HL-60 (cell line): ENCODE data around the gene GALNT14.

ENCODE experiments used
- DNase-seq, 2 experiments: peaks; one replicate each; pipeline ENCODE4 v3.0.0-alpha.2; 2010 to 2020; ENCODE audit warnings: low read depth in 1 of 2, low spot score in 1 of 2
- H3K27ac ChIP-seq: fragments of 250-450 bp; sonication (Bioruptor Pico); replicated peaks from 2 replicates; pipeline ENCODE4 v1.5.1; 2020; ENCODE audit warnings: mild to moderate bottlenecking, moderate library complexity
- H3K27me3 ChIP-seq: fragments of 250-450 bp; sonication (Bioruptor Pico); 2 replicates; pipeline ENCODE4 v1.5.1; 2021; ENCODE audit warnings: mild to moderate bottlenecking, moderate library complexity; ENCODE audit not compliant: insufficient read depth, poor library complexity, severe bottlenecking
- H3K4me3 ChIP-seq: replicated peaks from 2 replicates; pipeline ENCODE4 v1.5.1; 2011; ENCODE audit warnings: mild to moderate bottlenecking, control low read depth, low read length; ENCODE audit not compliant: insufficient read depth
- POLR2AphosphoS5 ChIP-seq: IDR thresholded peaks from 2 replicates; pipeline ENCODE4 v1.6.1; 2012; ENCODE audit warnings: low read depth
- SPI1 ChIP-seq: IDR thresholded peaks from 2 replicates; pipeline ENCODE4 v1.6.1; 2012; ENCODE audit warnings: low read depth, mild to moderate bottlenecking, borderline replicate concordance
- TF ChIP-seq, protein P1 (sequence below): IDR thresholded peaks from 2 replicates; pipeline ENCODE4 v1.6.1; 2012; ENCODE audit warnings: low read depth; ENCODE audit not compliant: insufficient replicate concordance

The GALNT14 gene

DNA sequence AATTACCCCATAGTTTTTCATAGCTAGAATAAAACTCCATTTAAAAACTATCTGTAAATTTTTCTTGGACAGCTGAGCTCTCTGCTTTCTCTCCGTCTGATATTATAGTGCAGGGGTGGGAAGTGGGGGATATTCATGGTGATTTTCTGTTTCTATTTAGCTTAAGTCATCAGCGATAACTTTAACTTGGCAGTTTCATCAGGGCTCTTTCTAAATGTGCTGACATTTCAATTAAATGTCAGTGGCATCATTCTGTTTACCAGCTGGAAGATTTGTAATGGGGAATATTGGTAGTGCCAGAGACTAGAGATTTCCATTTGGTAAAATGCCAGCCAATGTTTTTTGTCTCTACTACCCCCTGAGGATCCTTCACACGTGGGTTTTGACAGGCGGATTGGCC lies 277.5 kb downstream of the GALNT14 start:
- Histone ChIP-seq H3K27ac (no peak overlapping the region), H3K4me3 (no peak overlapping the region), H3K27me3 (no peaks in the 10 kb centered on the region)
- no peak for TF ChIP-seq POLR2AphosphoS5
- TF ChIP-seq SPI1: no peak
- TF ChIP-seq, protein P1, sequence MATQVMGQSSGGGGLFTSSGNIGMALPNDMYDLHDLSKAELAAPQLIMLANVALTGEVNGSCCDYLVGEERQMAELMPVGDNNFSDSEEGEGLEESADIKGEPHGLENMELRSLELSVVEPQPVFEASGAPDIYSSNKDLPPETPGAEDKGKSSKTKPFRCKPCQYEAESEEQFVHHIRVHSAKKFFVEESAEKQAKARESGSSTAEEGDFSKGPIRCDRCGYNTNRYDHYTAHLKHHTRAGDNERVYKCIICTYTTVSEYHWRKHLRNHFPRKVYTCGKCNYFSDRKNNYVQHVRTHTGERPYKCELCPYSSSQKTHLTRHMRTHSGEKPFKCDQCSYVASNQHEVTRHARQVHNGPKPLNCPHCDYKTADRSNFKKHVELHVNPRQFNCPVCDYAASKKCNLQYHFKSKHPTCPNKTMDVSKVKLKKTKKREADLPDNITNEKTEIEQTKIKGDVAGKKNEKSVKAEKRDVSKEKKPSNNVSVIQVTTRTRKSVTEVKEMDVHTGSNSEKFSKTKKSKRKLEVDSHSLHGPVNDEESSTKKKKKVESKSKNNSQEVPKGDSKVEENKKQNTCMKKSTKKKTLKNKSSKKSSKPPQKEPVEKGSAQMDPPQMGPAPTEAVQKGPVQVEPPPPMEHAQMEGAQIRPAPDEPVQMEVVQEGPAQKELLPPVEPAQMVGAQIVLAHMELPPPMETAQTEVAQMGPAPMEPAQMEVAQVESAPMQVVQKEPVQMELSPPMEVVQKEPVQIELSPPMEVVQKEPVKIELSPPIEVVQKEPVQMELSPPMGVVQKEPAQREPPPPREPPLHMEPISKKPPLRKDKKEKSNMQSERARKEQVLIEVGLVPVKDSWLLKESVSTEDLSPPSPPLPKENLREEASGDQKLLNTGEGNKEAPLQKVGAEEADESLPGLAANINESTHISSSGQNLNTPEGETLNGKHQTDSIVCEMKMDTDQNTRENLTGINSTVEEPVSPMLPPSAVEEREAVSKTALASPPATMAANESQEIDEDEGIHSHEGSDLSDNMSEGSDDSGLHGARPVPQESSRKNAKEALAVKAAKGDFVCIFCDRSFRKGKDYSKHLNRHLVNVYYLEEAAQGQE: no peak
- no peak for DNase-seq
